SU-DHL-6 (cell line): Measurements from ENCODE around the gene CCDC187.

ENCODE experiments used
- EZH2phosphoT487 ChIP-seq: fragments of 200-600 bp; sonication (generic), shearing (Covaris generic); conservative IDR thresholded peaks from 2 replicates; pipeline ENCODE4 v1.6.1; 2018; ENCODE audit warnings: mild to moderate bottlenecking, antibody characterized with exemption, low read length, moderate library complexity, mixed read lengths
- TF ChIP-seq, protein P1 (sequence below): fragments of 200-600 bp; sonication (generic); IDR thresholded peaks from one replicate; pipeline ENCODE4 v1.5.1; 2017; ENCODE audit warnings: antibody characterized with exemption, mild to moderate bottlenecking, low read length, moderate library complexity; ENCODE audit not compliant: insufficient read depth, poor library complexity, severe bottlenecking

DNA sequence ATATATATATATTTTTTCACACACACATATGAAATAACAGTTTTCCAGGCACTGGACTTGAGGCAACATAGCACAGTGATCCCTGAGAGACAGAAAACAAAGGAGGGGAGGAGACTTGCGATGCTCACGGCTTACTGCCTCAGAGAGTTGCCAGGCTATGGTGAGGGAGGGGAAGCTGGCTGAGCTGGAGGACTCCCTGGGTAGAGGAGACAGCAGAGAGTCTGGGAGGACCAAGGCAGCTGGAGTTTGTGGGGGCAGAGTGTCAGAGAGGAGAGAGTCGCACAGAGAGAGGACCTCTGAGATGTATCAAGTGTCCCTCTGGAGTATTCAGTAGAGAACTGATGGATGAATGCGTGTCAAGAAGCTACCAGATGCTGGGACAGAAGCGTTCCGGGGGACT, 35.2 kb downstream of the CCDC187 start:
- TF ChIP-seq, protein P1, sequence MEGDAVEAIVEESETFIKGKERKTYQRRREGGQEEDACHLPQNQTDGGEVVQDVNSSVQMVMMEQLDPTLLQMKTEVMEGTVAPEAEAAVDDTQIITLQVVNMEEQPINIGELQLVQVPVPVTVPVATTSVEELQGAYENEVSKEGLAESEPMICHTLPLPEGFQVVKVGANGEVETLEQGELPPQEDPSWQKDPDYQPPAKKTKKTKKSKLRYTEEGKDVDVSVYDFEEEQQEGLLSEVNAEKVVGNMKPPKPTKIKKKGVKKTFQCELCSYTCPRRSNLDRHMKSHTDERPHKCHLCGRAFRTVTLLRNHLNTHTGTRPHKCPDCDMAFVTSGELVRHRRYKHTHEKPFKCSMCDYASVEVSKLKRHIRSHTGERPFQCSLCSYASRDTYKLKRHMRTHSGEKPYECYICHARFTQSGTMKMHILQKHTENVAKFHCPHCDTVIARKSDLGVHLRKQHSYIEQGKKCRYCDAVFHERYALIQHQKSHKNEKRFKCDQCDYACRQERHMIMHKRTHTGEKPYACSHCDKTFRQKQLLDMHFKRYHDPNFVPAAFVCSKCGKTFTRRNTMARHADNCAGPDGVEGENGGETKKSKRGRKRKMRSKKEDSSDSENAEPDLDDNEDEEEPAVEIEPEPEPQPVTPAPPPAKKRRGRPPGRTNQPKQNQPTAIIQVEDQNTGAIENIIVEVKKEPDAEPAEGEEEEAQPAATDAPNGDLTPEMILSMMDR = no peak
- TF ChIP-seq EZH2phosphoT487 = no peak
